ENCODE results near the gene ZNF697.
"Not testable (repeated sequence)": the region's sequence is repeated elsewhere in the genome, so short reads cannot be mapped to it uniquely, and the experiment has no call there.

ZNF697 gene

DNA sequence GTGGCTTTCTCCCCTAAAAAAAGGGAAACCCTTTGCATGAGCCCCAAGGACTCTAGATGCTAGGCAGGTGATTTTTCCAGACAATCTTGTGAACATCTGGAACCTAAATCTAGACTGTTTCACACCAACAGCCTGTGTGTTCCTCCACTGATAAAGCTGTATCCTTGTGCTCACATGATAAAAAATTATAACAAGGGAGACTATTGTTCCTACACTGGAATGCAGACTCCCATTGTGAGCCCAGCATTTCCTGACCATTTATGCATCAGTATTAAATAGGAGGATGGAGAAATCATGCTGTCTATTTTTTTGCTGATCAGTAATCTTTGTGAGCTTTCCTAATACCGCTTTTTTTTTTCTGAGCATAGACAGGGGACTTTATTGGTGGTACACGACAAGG is 52.5 kb downstream of the ZNF697 start:
- no peak for DNase-seq

DNA sequence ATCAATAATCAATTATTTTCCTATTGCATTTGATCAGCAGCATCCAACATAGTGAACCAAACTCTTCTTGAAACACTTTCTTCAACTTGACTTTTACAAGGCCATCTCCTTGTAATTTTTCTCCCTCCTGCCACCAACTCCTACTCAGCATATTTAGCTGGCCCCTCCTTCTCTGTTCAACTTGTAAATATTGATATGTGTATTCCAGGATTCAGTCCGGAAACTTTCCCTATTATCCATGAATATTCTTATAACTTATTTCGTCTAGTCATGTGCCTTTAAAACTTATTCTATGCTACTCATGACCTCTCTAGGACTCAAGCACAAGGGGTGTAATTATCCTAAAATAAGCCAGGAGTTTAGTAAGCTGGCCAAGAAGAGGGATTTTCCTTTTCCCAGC is 52.9 kb downstream of the ZNF697 start:
- DNase-seq = no peak

DNA sequence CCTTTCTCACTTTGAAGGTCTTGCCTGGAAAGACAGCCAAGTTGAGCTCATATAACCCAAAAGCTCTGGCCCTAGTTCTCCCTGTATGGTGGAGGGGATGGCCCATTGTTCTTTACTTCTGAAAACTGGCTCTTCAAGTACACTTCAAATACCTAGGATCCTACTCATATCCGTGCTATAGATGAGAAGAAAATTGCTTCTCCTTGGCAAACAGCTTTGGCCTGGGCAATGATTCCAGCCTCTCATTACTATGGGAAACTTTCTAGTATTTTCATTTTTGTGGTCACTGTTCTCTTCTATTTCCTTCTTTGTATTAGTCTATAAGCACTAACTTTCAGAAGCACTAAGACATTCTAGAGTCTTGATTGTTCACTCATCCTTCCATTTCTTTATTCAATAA is 53.7 kb downstream of the ZNF697 start:
- no peak for DNase-seq

DNA sequence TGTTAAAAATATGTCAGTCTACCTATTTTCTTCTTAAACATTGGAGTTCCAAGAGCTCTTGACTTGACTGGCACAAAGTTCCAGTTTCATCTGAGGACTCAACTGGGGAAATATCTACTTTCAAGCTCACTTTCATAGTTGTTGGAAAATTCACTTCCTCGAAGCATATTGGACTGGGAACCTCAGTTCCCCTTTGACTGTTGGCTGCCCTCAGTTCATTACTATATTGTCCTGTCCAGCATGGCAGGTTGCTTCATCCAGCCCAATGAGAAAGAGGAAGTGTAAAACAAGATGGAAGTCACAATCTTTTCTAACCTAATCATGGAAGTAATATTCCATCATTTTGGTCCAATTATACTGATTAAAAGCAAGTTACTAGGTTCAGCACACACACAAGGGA is 54.3 kb downstream of the ZNF697 start:
- DNase-seq = no peak

DNA sequence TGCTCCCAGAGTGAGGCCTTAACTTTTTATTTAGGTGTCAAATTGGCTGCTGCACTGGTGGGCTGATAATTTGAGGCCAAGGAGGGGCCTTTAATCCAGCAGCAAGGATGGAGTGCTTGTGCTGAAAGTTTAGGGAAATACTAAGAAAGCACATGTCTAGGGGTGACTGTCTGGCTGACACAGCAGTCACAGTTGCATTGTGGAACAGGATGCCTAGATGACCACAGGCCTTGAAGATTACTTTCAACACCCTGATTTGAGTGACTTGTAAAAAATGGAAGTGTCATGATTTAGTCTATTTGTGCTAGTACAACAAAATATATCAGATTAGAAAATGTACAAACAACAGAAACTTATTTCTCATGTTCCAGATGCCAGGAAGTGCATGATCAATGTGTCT is 57.7 kb downstream of the ZNF697 start:
- no peak for DNase-seq

DNA sequence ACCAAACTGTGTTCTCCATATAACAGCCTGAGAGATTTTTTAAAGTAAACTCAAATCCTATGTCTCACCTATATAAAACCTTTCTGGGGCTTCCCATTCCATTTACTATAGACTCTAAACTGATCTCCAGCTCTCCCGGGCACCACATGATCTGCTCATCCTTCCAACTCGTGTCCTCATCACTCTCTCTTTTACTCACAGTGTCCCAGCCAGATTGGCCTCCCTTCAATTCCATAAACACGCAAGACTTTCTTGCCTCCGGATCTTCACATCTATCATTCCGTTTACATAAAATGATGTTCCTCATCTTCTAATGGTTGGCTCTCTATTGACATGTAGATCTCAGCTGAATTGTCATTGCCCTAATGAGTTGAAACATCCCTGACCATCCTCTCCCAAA is 59.4 kb downstream of the ZNF697 start:
- no peak for DNase-seq

DNA sequence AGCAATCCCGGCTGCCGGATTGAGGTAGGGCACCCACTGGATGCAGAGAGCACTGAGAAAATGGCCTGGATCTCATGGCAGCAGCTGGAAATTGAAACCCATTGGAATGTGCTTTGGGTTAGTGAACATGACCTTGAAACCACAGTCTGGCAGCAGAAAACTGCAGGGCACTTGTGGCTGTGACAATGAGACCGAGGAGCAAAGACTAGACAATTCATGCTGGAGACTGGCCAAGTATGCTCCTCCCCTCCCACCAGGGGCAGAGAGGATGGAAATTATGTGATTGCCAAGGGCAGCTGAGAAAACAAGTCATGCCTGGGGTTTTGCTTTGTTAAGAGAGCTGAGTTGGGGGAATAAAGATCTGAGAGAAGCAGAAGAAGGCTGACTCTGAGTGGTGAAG is 60.7 kb downstream of the ZNF697 start:
- no peak for DNase-seq

DNA sequence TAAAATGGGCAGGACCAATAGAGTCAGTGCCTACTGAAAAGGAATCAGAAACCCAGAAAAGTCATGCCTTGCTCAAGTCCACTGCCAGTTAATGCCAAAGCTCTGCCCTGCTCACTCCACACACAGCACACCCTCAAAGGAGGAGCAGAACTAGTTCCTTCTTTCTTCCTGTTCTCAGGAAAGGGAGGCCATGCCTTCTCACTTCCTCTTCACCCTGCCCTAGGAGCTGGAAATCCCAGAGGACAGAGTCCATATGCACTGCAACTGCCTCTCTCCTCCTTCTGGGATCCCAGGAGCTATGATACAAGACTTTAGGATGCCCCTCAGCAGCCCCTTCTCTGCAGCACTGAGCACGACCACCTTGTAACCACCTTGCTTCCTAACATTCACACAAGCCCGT is 62.3 kb downstream of the ZNF697 start:
- not testable (repeated sequence) for DNase-seq

DNA sequence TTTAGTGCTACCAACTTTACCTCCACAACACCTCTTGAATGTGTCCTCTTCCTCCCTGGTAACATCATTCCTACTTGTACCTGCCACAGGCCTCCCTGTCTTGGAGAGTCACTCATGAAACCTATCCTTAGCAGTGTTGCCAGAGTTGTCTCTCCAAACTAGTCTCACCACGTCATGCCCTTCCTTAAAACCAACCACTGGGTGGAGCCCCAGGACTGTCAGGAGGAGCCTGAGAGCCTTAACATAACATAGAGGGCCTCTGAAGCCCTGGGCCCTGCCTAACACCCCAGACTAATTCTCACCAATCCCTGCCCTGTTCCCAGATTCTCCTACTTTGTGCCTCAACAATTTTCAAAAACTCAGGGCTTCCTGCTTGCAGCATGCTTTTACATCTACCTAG is 65.3 kb downstream of the ZNF697 start:
- no peak for DNase-seq

DNA sequence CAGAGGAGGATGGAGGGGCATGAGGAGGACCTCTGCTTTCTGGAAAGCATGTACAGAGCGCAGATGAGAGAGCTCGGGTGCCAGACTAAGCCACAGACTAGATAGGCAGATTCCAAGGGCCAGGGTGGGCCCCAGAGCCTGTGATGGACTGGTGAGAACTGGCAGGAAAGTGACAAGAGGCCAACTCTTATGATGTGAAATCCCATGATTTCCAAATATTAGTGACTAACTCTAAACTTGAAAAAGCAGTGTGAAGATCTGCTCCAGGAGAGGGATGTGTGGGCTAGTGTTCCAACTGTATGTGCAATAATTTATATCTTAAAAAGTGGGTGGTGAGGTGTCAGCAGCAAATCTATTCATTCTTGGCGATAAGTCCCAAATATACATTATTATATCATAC is 67.0 kb downstream of the ZNF697 start:
- not testable (repeated sequence) for DNase-seq

DNA sequence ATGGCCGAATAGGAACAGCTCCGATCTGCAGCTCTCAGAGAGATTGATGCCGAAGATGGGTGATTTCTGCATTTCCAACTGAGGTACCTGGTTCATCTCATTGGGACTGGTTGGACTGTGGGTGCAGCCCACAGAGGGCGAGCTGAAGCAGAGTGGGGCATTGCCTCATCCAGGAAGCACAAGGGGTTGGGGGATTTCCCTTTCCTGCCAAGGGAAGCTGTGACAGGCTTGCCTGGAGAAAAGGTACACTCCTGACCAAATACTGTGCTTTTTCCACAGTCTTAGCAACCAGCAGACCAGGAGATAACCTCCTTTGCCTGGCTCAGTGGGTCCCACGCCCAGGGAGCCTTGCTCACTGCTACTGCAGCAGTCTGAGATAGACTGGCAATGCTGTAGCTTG is 74.2 kb downstream of the ZNF697 start:
- DNase-seq = no peak

DNA sequence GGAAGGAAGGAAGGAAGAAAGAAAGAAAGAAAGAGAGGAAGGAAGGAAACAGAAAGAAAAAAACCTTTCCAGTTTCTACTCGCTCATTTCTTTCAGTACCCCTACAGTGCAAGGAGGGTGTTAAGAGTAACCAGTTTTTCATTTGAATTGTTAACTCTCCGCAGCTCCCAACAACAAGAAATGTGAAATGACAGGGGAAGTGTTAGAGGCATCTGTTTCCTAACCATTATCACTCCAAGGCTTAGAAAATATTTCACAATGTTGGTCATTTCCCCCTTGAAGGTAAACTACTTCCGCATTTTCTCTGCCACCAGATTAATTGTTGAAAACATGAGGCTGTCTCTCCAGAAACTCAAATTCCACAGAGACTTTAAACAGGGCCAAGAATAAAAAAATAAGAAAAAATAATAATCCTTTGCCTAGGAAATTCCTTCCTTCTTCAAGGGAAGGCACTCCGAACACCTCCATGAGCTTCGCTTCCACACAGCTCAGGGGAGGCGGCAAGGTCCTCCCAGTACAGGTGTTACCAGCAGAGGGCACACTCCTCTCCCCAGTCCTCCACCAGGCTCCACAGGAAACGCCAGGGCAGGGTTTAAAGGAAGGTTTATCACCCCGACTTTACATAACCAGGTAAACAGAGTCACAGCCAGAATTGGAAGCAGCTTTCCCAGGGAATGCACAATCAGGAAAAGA is 78.0 kb downstream of the ZNF697 start:
- not testable (repeated sequence) for DNase-seq
